GM19025 (cell line): ENCODE data around the gene HS1BP3.

ENCODE experiments used
- ATAC-seq: cut with Tn5 transposase; IDR thresholded peaks from one replicate; pipeline ENCODE4 v1.9.1; 2021; ENCODE audit warnings: mild to moderate bottlenecking, low read depth, moderate library complexity; ENCODE audit not compliant: unreplicated experiment

The HS1BP3 gene

DNA sequence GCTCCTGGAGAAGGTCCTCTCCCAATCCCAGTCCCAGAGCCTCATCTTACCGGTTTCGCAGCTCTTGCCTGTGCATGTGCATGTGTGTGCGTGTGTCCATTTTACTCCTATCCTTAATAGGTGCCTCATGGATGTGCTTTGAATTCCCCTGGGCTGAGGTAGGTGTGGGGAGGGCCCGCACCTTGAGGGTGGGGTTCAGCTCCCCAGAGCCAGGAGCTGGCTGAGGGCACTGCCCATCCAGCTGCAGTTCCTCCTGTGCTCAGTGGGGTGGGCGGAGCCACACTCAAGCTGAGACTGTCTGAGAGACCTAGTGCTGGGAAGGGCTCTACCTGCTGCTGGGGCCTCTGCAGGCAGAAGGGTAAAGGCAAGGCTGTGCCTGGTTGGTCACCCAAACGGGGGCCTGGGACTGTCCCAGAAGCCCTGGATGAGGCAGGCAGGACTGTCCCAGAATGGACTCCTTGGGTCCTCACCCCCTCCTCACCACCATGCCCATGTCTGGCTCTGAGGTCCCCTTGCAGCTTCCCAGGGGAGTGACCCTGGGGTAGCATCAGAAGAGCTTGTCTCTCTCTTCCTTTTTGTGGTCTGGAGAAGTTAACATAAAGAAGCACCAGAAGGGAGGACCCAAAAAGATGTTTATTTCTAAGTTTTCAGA is 24.9 kb upstream of the HS1BP3 start:
- ATAC-seq, result peak; percentile 54

GRCh38 chr2:20674974-20675679 is 24.2 kb upstream of the HS1BP3 start:
- ATAC-seq, result no peak

GRCh38 chr2:20674309-20674965 is 23.5 kb upstream of the HS1BP3 start:
- no peak for ATAC-seq

GRCh38 chr2:20673686-20674308 is 22.9 kb upstream of the HS1BP3 start:
- no peak for ATAC-seq

DNA sequence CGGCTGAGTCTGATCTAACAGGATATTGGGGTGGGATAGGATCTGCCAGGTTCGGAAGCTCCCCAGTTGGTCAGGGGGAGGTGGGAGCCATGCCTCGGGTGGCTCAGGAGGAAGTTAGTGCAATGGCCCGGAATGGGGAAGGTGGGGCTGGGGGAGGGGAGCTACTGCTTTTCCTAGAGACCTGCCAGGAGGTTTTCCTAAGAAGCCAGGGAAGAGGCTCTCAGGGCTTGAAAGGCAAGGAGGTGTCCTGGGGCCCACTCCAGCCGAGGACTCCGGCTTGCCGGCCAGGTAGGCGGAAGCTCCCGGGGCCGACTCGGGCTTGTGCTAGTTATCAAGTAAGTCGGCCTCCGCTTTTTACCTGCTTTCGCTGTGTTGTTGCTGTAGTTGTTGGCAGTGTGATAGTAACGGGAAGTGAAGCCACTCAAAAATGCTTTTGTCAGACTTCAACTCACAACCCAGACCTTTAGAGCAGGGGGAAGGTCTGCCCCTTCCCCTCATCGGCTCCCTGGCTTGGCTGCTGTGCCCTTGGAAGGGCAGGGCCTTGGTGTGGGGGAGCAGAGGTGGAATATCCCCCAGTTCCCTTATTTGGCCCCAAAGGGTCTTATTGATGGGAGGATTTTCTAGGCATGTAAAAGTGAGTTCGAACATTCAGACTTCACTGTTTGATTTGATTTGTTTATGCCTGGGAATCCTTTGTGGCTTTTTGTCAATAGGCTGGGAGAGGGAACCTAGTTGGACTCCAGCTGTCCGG is 21.5 kb upstream of the HS1BP3 start:
- ATAC-seq, result no peak

DNA sequence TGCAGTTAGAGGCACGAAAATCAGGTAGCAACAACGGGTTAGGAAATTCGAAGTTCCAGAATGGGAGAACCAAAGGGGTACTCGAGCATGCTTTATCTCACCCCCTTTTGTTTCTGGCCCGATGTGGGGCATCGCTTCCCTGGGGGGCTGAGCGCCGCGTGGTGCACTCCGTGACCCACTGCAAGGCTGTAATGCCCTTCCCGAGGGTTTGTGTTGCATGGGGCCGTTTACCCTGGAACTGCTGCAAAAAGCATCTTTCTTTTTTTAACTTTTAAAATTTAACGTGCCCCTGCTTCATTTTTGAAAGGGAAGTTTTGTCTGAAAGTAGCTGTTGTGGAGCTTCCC is 20.8 kb upstream of the HS1BP3 start:
- ATAC-seq, result no peak

DNA sequence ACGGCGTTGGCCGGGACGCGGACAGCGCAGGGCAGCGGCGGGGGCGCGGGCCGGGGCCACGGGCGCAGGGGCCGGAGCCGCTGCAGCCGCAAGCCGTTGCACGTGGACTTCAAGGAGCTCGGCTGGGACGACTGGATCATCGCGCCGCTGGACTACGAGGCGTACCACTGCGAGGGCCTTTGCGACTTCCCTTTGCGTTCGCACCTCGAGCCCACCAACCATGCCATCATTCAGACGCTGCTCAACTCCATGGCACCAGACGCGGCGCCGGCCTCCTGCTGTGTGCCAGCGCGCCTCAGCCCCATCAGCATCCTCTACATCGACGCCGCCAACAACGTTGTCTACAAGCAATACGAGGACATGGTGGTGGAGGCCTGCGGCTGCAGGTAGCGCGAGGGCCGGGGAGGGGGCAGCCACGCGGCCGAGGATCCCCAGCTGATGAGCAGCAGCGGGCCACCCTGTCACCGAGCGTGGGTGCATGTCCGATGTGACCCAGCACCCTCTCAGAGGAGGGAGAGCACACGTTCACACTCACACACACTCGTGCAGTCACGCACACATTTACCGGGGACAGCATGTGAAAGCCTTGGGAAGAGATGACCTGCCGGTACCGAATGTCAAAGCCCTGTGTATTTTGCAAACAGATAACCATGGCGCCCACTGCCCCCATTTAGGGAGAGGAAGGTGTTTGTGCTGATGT is 20.3 kb upstream of the HS1BP3 start:
- ATAC-seq, result no peak

DNA sequence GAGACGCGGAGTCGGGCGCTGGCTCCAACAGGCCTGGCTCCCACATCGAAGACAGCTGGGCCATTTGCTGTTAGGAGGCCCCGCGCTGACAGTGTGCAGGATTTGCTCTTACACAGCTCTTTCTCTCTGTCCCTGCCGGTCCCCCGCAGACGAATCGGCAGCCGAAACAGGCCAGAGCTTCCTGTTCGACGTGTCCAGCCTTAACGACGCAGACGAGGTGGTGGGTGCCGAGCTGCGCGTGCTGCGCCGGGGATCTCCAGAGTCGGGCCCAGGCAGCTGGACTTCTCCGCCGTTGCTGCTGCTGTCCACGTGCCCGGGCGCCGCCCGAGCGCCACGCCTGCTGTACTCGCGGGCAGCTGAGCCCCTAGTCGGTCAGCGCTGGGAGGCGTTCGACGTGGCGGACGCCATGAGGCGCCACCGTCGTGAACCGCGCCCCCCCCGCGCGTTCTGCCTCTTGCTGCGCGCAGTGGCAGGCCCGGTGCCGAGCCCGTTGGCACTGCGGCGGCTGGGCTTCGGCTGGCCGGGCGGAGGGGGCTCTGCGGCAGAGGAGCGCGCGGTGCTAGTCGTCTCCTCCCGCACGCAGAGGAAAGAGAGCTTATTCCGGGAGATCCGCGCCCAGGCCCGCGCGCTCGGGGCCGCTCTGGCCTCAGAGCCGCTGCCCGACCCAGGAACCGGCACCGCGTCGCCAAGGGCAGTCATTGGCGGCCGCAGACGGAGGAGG is 19.6 kb upstream of the HS1BP3 start:
- ATAC-seq, result no peak

DNA sequence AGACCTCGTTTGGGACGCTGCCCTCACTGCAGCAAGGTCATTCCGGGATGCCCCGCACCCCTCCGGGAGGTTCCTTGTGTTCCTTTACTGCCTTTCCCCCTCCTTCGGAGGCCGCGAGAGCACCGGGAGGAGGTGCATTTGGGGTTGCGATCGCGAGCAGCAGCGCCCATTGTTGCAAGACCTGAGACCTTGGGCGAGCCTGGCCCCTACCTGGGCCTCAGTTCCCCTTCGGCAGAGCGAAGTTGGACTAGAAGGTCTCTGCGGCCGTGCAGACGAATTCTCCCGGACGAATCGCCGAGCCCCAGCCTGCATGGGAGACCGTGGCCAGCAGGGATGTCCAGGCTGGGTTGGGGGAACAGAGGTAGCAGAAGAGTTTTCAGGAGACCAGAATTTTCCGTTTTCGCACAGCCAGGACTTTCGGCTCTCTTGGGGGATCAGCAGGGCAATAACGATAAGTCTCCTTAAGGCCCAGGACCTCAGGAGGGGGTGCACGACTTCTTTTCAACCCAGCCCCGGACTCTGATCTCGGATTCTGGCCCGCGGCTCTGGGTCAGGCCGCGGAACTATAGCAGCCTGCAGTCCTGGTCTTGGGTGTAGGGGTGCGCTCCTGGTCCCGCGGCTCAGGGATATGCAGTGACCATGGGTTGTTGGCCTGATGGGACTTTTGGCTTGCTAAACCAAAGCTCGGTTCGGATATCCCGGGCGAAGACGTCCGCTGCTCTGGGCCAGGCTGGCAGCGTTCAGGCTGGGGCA is 18.8 kb upstream of the HS1BP3 start:
- no peak for ATAC-seq

- no peak for ATAC-seq
These were observed 18.1 kb upstream of the HS1BP3 start for GRCh38 chr2:20668871-20669475.

DNA sequence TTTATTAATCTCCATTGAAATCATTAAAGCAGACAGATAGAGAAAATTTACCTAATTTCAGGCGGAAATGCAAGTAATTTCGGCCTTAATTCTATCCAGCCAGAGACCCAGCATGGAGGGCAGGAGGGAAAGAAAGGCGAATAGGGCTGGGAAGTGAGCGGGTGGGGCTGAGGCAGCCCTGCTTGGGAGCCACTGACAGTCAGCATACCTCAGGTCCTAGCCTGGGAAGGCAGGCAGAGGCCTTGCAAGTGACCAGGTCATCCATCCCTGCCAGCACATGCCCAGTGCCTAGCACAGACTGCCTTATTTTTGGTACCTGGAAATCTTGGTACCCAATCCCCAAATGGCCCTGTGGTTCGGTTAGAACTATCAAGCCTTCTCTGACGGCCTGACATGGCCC is 17.6 kb upstream of the HS1BP3 start:
- no peak for ATAC-seq

- ATAC-seq, result no peak
These were observed 16.9 kb upstream of the HS1BP3 start for GRCh38 chr2:20667531-20668401.

- no peak for ATAC-seq
These were observed 16.2 kb upstream of the HS1BP3 start for GRCh38 chr2:20667151-20667530.

DNA sequence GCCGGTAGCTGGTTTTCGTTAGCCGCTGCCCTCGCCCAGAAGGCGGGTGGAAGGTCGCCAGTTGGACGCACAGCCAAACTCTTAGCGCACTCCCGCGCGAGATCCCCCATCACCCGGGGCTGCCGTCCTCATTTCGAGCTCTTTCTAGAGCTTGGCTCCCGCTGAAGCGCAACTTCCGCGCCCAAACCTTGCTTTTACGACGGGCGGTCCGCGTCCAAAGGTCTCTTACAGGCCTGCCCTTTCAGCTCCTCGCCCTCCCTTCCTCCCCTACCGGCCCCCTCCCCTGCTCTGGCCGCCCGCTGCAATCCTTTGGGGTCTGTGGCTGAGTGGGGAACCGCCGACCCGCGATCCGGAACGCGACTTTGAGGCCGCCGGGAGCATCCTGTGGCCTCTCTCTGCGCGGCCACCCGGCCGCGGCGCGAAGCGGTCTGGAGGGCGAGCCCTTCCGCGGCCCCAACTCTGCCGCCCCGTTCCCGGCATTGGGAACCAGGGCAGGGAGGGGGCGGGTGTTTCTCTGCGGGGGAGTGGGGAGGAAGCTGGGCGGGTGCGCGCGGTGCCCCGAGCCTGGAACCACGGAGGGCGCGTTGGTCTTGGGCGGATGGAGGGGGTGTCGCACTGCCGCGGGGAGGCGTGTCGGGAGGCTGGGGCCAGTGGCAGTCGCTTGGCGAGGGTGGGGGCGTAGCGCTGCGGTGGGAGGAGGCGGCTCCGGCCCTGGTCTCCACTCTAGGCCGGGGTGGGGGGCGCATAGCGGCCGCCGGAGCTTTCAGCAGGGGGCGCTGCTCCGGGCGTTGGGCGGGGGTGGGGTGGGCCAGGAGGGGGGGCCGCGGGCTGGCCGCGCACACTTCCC is 15.6 kb upstream of the HS1BP3 start, which contains the start of gene GDF7:
Gene GDF7 (plus strand): TSS at position 841 of the 847 bp plus-strand sequence. CDS start 96 bp downstream, outside the sequence.
- ATAC-seq, result no peak

DNA sequence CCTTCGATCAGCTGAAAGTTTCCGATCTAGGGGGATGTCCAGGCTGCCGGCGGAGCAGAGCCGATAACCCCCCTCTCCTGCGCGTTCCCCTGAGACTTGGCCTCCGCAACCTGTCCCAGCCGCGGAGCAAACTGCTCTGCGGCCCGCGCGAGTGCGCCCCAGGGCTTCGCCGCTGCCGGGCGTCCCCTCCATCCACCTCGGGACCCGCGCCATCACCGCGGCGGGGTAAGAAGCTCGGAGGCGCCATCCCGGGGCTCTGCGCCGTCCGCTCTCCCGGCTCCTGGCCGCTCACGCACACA is 15.1 kb upstream of the HS1BP3 start:
- no peak for ATAC-seq

DNA sequence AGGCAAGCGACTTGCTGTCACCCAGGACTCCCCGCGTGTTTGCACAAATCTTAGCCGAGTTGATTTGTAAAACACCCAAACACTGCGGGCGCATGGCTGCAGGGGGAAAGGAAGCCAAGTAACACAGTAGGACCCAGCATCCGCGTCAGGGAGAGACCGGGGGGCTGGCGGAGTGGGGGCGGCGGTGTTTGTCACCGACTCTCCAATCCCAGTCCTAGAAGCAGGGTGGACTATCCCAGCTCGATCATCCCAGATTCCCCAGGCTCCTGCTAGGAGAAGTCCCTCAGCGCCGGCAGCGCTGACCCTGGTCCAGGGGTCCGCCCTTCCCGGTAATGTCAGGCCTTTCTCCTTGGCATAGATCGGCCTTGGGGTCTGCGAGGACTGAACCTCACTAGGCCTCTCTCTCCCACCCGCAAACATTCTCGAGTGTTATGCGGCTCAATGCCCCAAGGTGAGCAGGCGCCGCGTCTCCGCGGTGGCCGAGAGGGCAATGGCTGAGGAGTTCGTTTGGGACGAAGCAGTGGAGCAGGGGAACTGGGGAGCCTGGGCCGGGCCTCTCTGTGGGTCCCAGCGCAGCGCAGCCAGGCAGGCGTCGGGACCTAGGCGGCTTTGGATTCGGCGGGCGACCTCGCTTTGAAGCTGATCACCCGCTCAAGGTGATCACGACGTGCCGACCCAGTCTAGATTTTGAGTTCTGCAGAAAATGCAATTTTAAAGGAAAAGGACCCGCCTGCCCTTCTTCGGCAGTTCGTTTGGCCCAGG is 14.5 kb upstream of the HS1BP3 start:
- ATAC-seq, result no peak
